NB4 (cell line): Measurements from ENCODE around the gene SMIM13.
"Not testable (repeated sequence)": the region's sequence is repeated elsewhere in the genome, so short reads cannot be mapped to it uniquely, and the experiment has no call there.

Source experiments
- CTCF ChIP-seq: IDR thresholded peaks from one replicate; pipeline ENCODE4 v1.5.1; 2012; ENCODE audit warnings: low read depth, low read length
- MAX ChIP-seq: IDR thresholded peaks from 2 replicates; pipeline ENCODE4 v1.6.1; 2011; ENCODE audit warnings: low read depth, low read length
- POLR2A ChIP-seq: IDR thresholded peaks from 2 replicates; pipeline ENCODE4 v1.6.1; 2011; ENCODE audit warnings: mild to moderate bottlenecking; ENCODE audit not compliant: insufficient read length; ENCODE audit errors: extremely low read depth

GRCh38 chr6:11115808-11116536 is 22.3 kb downstream of the SMIM13 start:
- not testable (repeated sequence) for TF ChIP-seq CTCF, MAX, POLR2A
